ENCODE results near the gene EDA.
"Not testable (repeated sequence)": the region's sequence is repeated elsewhere in the genome, so short reads cannot be mapped to it uniquely, and the experiment has no call there.

Gene EDA

DNA sequence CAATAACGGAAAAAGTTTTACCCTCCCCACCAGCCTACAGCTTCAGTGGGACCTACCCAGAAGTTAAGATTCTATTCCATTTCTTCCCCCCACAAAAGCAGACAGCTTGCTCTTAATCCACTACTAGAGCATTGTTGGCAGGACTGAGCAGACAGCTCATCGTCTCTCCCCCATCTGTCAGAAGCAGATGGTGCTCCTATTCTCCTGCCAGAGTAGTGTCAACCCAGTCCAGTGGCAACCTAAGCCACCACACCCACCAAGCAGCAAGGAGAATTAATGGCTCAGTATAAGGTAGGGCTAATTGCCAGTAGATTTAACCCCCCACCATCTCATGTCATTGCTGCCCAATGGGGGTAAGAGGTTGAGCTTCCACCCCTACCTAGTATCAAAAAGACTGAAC, 371.8 kb downstream of the EDA start:
- TF ChIP-seq, protein P1, sequence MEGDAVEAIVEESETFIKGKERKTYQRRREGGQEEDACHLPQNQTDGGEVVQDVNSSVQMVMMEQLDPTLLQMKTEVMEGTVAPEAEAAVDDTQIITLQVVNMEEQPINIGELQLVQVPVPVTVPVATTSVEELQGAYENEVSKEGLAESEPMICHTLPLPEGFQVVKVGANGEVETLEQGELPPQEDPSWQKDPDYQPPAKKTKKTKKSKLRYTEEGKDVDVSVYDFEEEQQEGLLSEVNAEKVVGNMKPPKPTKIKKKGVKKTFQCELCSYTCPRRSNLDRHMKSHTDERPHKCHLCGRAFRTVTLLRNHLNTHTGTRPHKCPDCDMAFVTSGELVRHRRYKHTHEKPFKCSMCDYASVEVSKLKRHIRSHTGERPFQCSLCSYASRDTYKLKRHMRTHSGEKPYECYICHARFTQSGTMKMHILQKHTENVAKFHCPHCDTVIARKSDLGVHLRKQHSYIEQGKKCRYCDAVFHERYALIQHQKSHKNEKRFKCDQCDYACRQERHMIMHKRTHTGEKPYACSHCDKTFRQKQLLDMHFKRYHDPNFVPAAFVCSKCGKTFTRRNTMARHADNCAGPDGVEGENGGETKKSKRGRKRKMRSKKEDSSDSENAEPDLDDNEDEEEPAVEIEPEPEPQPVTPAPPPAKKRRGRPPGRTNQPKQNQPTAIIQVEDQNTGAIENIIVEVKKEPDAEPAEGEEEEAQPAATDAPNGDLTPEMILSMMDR (IDR thresholded peaks at IDR 0.05; ENCODE audit: extremely low read depth, insufficient read depth, missing control alignments) = no peak
- in situ Hi-C loops (cut with MboI; ENCODE audit: low pct_unique_long_range_greater_than_20kb, low sequenced_read_pairs, unreplicated experiment) = no loop called here
- DNase-seq (ENCODE audit: low spot score) = no peak

- TF ChIP-seq, protein P1 (IDR thresholded peaks at IDR 0.05; ENCODE audit: extremely low read depth, insufficient read depth, missing control alignments) = no peak
- no peak for DNase-seq (ENCODE audit: low spot score)
- in situ Hi-C loops (cut with MboI; ENCODE audit: low pct_unique_long_range_greater_than_20kb, low sequenced_read_pairs, unreplicated experiment) = no loop called here
These were observed 373.1 kb downstream of the EDA start for GRCh38 chrX:69988955-69989394.

DNA sequence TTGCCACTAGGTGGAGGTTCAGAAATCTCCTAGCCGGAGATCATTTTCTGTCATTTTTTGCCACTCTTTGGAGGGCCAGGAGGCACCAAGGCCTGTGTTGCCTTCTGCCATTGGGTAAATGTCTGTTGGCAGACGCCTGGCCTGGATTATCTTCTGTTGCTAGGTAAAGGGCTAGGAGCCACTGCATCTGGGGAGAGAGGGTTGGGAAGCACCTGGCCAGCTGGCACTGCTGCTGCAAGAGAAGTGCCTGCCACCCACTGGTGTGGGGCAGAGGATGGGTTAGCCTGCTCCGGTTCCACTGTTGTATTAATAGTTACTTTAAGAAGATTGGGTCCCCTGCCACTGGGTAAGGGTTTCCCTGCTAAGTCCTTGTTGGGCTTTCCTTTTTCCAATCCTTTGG, 375.8 kb downstream of the EDA start:
- in situ Hi-C loops (cut with MboI; ENCODE audit: low pct_unique_long_range_greater_than_20kb, low sequenced_read_pairs, unreplicated experiment) = no loop called here
- no peak for DNase-seq (ENCODE audit: low spot score)
- TF ChIP-seq, protein P1 (IDR thresholded peaks at IDR 0.05; ENCODE audit: extremely low read depth, insufficient read depth, missing control alignments) = no peak

GRCh38 chrX:69993494-69993893, 377.6 kb downstream of the EDA start:
- no peak for DNase-seq (ENCODE audit: low spot score)
- TF ChIP-seq, protein P1 (IDR thresholded peaks at IDR 0.05; ENCODE audit: extremely low read depth, insufficient read depth, missing control alignments) = no peak

GRCh38 chrX:69995362-69996112, 379.6 kb downstream of the EDA start:
- TF ChIP-seq, protein P1 (IDR thresholded peaks at IDR 0.05; ENCODE audit: extremely low read depth, insufficient read depth, missing control alignments) = no peak
- in situ Hi-C loops (cut with MboI; ENCODE audit: low pct_unique_long_range_greater_than_20kb, low sequenced_read_pairs, unreplicated experiment) = no loop called here
- DNase-seq (ENCODE audit: low spot score) = no peak

More at GRCh38 chrX:69993494-69993893, 377.6 kb downstream of the EDA start:
- in situ Hi-C loops (cut with MboI; ENCODE audit: low pct_unique_long_range_greater_than_20kb, low sequenced_read_pairs, unreplicated experiment) = no loop called here

DNA sequence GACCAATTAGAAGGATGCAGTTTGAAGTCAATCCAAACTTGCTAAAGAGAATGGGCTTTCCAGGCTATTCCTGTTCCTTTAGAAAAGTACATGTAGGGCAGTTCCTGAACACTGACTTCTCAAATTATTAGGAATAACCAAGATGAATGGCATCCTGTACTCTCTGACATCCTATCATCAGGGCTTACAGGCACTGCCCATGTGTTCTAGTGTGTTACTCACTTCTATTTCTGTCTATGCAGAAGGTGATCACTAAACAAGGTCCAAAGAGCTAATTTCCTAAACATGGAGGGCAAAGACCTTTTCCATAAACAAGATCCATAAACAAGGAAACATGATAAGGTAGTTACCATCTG, 380.2 kb downstream of the EDA start:
- in situ Hi-C loops (cut with MboI; ENCODE audit: low pct_unique_long_range_greater_than_20kb, low sequenced_read_pairs, unreplicated experiment) = no loop called here
- TF ChIP-seq, protein P1 (IDR thresholded peaks at IDR 0.05; ENCODE audit: extremely low read depth, insufficient read depth, missing control alignments) = no peak
- no peak for DNase-seq (ENCODE audit: low spot score)

DNA sequence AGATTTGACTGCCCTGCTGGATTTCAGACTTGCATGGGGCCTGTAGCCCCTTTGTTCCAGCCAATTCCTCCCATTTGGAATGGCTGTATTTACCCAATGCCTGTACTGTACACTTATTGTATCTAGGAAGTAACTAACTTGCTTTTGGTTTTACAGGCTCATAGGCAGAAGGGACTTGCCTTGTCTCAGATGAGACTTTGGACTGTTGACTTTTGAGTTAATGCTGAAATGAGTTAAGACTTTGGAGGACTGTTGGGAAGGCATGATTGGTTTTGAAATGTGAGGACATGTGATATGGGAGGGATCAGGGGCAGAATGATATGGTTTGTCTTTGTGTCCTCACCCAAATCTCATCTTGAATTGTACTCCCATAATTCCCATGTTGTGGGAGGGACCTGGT, 382.4 kb downstream of the EDA start:
- in situ Hi-C loops (cut with MboI; ENCODE audit: low pct_unique_long_range_greater_than_20kb, low sequenced_read_pairs, unreplicated experiment); DNase-seq (ENCODE audit: low spot score): not testable (repeated sequence)
